SK-N-SH (cell line): Measurements from ENCODE around the gene LPCAT3. TPM values are rescaled to one million over a fixed set of nuclear protein-coding genes. Genes with fewer than 3 reads are reported as not detected.
A peak's percentile ranks its signal among the peaks of the same experiment; 100 is the strongest.

ENCODE experiments used
- CTCF ChIA-PET: fragments of 300-600, 350-600 bp; formaldehyde crosslinking; extraction: SDS; loops from one replicate; lab custom pipeline; 2021; lab: Yijun Ruan, JAX
- POLR2A ChIA-PET: fragments of 350-600 bp; sonication (Branson Sonifier 250); formaldehyde crosslinking; extraction: SDS; loops from one replicate; lab custom pipeline; 2020; ENCODE audit warnings: antibody characterized with exemption, inconsistent platforms; lab: Yijun Ruan, JAX
- DNase-seq: peaks from one replicate; pipeline ENCODE4 v3.0.0; 2012
- H2AFZ ChIP-seq: fragments of 200-600 bp; sonication (generic); 2 replicates; pipeline ENCODE4 v1.8.1; 2016; ENCODE audit warnings: antibody characterized with exemption, mild to moderate bottlenecking, low read depth
- H3F3A ChIP-seq: fragments of 200-600 bp; sonication (generic); replicated peaks from 2 replicates; pipeline ENCODE3; 2016; ENCODE audit warnings: antibody characterized with exemption, mild to moderate bottlenecking; ENCODE audit not compliant: insufficient read depth
- H3K27ac ChIP-seq, 2 experiments: fragments of 200-500 bp in 1 of 2; fragments of 200-600 bp in 1 of 2; sonication (Bioruptor generic) in 1 of 2; sonication (generic), shearing (Covaris generic) in 1 of 2; 2 replicates each; pipeline versions ENCODE4 v1.5.1 to v1.6.1; 2014 to 2016; ENCODE audit warnings: low read depth in 2 of 2, inconsistent platforms in 1 of 2, low read length in 1 of 2, mild to moderate bottlenecking in 1 of 2, mixed read lengths in 1 of 2
- H3K27me3 ChIP-seq: fragments of 200-600 bp; sonication (generic), shearing (Covaris generic); 2 replicates; pipeline ENCODE4 v1.6.1; 2016; ENCODE audit warnings: mixed run types; ENCODE audit not compliant: insufficient read depth
- H3K36me3 ChIP-seq, 2 experiments: fragments of 200-500 bp in 1 of 2; fragments of 200-600 bp in 1 of 2; sonication (Bioruptor generic) in 1 of 2; sonication (generic) in 1 of 2; replicated peaks in 1 of 2; 2 replicates each; pipeline versions ENCODE3 to v1.5.1; 2014 to 2016; ENCODE audit warnings: low read length in 1 of 2, mild to moderate bottlenecking in 1 of 2; ENCODE audit not compliant: insufficient read depth in 2 of 2, control insufficient read depth in 1 of 2
- H3K4me1 ChIP-seq, 2 experiments: fragments of 200-500 bp in 1 of 2; fragments of 200-600 bp in 1 of 2; sonication (Bioruptor generic) in 1 of 2; sonication (generic), shearing (Covaris generic) in 1 of 2; 2 replicates each; pipeline versions ENCODE4 v1.5.1 to v1.6.1; 2014 to 2016; ENCODE audit warnings: low read depth in 1 of 2, low read length in 1 of 2, mixed run types in 1 of 2; ENCODE audit not compliant: insufficient read depth in 2 of 2, control insufficient read depth in 1 of 2
- H3K4me2 ChIP-seq: fragments of 200-600 bp; sonication (generic), shearing (Covaris generic); 2 replicates; pipeline ENCODE4 v1.6.1; 2017; ENCODE audit warnings: mixed run types
- H3K4me3 ChIP-seq, 2 experiments: fragments of 200-500 bp in 1 of 2; fragments of 200-600 bp in 1 of 2; sonication (Bioruptor generic) in 1 of 2; sonication (generic), shearing (Covaris generic) in 1 of 2; 2 replicates each; pipeline versions ENCODE4 v1.5.1 to v1.8.1; 2014 to 2016; ENCODE audit warnings: low read depth in 2 of 2, inconsistent platforms in 1 of 2, low read length in 1 of 2, mild to moderate bottlenecking in 1 of 2, mixed read lengths in 1 of 2, moderate library complexity in 1 of 2
- H3K79me2 ChIP-seq: fragments of 200-600 bp; sonication (generic); 2 replicates; pipeline ENCODE4 v1.8.1; 2017; ENCODE audit warnings: mild to moderate bottlenecking; ENCODE audit not compliant: insufficient read depth
- H3K9ac ChIP-seq: fragments of 200-600 bp; sonication (generic); 2 replicates; pipeline ENCODE4 v1.6.1; 2017; ENCODE audit warnings: mixed run types
- H3K9me2 ChIP-seq: fragments of 200-600 bp; sonication (generic); 2 replicates; pipeline ENCODE4 v1.6.1; 2017; ENCODE audit warnings: mixed run types
- H3K9me3 ChIP-seq: fragments of 200-600 bp; sonication (generic); 2 replicates; pipeline ENCODE4 v1.6.1; 2017; ENCODE audit warnings: mixed run types, mild to moderate bottlenecking, moderate library complexity
- H4K20me1 ChIP-seq: fragments of 200-600 bp; sonication (generic); 2 replicates; pipeline ENCODE4 v1.6.1; 2017; ENCODE audit warnings: mild to moderate bottlenecking, mixed run types; ENCODE audit not compliant: insufficient read depth
- GABPA ChIP-seq: IDR thresholded peaks from 2 replicates; pipeline ENCODE4 v1.4.0; 2012; ENCODE audit warnings: low read depth, mild to moderate bottlenecking
- IRF3 ChIP-seq: fragments of 150-350 bp; IDR thresholded peaks from 2 replicates; pipeline ENCODE4 v1.6.1; 2016; ENCODE audit warnings: mild to moderate bottlenecking, low read depth, low read length
- REST ChIP-seq: IDR thresholded peaks from 2 replicates; pipeline ENCODE4 v1.6.1; 2012; ENCODE audit warnings: mild to moderate bottlenecking, low read depth, low read length, moderate library complexity
- SIN3A ChIP-seq: IDR thresholded peaks from 2 replicates; pipeline ENCODE4 v1.6.1; 2012; ENCODE audit warnings: low read depth, mild to moderate bottlenecking, low read length, moderate library complexity, borderline replicate concordance
- YY1 ChIP-seq: IDR thresholded peaks from 2 replicates; pipeline ENCODE4 v1.4.0; 2012; ENCODE audit warnings: low read depth, mild to moderate bottlenecking
- WGBS: methylation state at CpG from one replicate; pipeline ENCODE4 v1.1.6; 2017; ENCODE audit warnings: low lambda C conversion rate; 5-methylcytosine and 5-hydroxymethylcytosine counted together
- polyA plus RNA-seq, 3 experiments: library from polyadenylated mRNA; depleted of rRNA; stranded (reverse); fragments of >200 nt; gene quantifications; 2 replicates each; pipeline ENCODE4 v1.2.3, GENCODE V29; 2012

Gene LPCAT3
- polyA plus RNA-seq, 1 of the 3 experiments (the other 2 are of a cell fraction), result 23.8 TPM

GRCh38 chr12:6928703-6929407 lies 89.4 kb downstream of the LPCAT3 start:
- H3K4me3 ChIP-seq, result peak overlapping the region; percentile 82 to 87
- WGBS, result 4% methylated on average over 19 of the region's 19 CpGs
- H3K9me2 ChIP-seq, result no peaks in the 10 kb centered on the region
- peak overlapping the region; percentile 50 to 76; a peak in 3 of 4 replicates for H3K27ac ChIP-seq
- no peaks in the 10 kb centered on the region for H3K27me3 ChIP-seq
- H3K4me1 ChIP-seq, result peaks cover 37 to 38% of the 10 kb centered on the region in 2 experiments
- H3F3A ChIP-seq, result peaks cover 29% of the 10 kb centered on the region
- peak overlapping the region; percentile 94 for H3K9ac ChIP-seq
- CTCF ChIA-PET, result interaction anchor here (1.1 to 6.7 kb wide), 4 partner anchors 9 to 36 kb away, joined by 3 to 33 read pairs (median 12); partner anchors contain the start of genes C12orf57 and RNU7-1
- H3K36me3 ChIP-seq, result peaks cover 12 to 30% of the 10 kb centered on the region in 2 experiments
- TF ChIP-seq YY1 (0 out of 2 replicates have a peak, but pooled peaks have one; percentile 7), GABPA (no peak), SIN3A (no peak), IRF3 (no peak)
- no peak overlapping the region for H2AFZ ChIP-seq
- POLR2A ChIA-PET, result interaction anchor here (0.6 to 7.3 kb wide), 6 partner anchors 9 to 56 kb away, joined by 3 to 82 read pairs (median 4); partner anchors contain the start of genes C12orf57, ENO2, RNU7-1 and SPSB2
- no peak for DNase-seq
- H3K9me3 ChIP-seq, result no peaks in the 10 kb centered on the region
- H4K20me1 ChIP-seq, result peaks cover 53% of the 10 kb centered on the region
- peak overlapping the region; percentile 95 for H3K4me2 ChIP-seq
- H3K79me2 ChIP-seq, result peaks cover 74% of the 10 kb centered on the region

GRCh38 chr12:6928022-6928702 lies 90.1 kb downstream of the LPCAT3 start:
- Histone ChIP-seq H3K27me3 (no peaks in the 10 kb centered on the region), H3K79me2 (peaks cover 67% of the 10 kb centered on the region), H3K9ac (peak overlapping the region; percentile 94), H3K9me2 (no peaks in the 10 kb centered on the region), H3K36me3 (peaks cover 8 to 25% of the 10 kb centered on the region in 2 experiments), H3K4me1 (peaks cover 37 to 38% of the 10 kb centered on the region in 2 experiments), H3F3A (peaks cover 33% of the 10 kb centered on the region), H3K4me3 (peak overlapping the region; percentile 82 to 87), H4K20me1 (peaks cover 46% of the 10 kb centered on the region), H3K4me2 (peak overlapping the region; percentile 95), H2AFZ (no peak overlapping the region), H3K27ac (peak overlapping the region; percentile 50 to 76; a peak in 3 of 4 replicates), H3K9me3 (no peaks in the 10 kb centered on the region)
- ChIA-PET CTCF (interaction anchor here (1.1 to 6.7 kb wide), 4 partner anchors 10 to 36 kb away, joined by 3 to 33 read pairs (median 12); partner anchors contain the start of genes C12orf57 and RNU7-1), POLR2A (interaction anchor here (0.6 to 7.3 kb wide), 6 partner anchors 10 to 21 kb away, joined by 3 to 82 read pairs (median 6); partner anchors contain the start of genes C12orf57, ENO2 and RNU7-1)
- TF ChIP-seq YY1 (0 out of 2 replicates have a peak, but pooled peaks have one; percentile 23), REST (no peak)
- WGBS, result 0% methylated on average over 11 of the region's 79 CpGs
- peak; percentile 78 for DNase-seq
